Measurements from ENCODE around the gene SESTD1. TPM values are rescaled to one million over a fixed set of nuclear protein-coding genes. Genes with fewer than 3 reads are reported as not detected.
"Not testable (repeated sequence)": the region's sequence is repeated elsewhere in the genome, so short reads cannot be mapped to it uniquely, and the experiment has no call there.

SESTD1 gene
- polyA plus RNA-seq, 2 of the 4 experiments (the other 2 are of a cell fraction): 12.6 to 26.0 TPM

DNA sequence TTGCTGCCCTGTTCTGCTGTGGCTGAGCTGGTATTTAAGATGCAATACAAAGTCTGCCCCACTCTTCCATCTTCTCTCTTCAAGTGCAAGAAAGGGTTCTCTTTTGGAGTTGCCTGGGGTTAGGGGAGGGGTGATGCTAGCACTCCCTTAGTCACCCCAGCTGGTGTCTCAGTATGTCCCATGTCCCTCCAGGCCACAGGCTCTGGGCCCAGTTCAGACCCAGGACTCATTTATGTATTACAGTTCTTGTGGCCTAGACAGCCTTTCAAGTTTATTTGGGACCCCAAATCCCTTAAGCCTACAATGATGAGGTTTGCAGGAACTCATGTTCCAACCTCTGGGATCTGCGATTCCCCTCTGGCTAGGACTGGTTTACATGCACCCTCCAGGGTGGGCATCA, 167.5 kb downstream of the SESTD1 start (continued):
- TF ChIP-seq RCOR1 (IDR thresholded peaks at IDR 0.05; ENCODE audit: low read depth, low read length) (no peak), ZC3H11A (IDR thresholded peaks at IDR 0.05) (no peak), HOXA7 (CRISPR knock-in tag; IDR thresholded peaks at IDR 0.05) (no peak), SREBF2 (IDR thresholded peaks at IDR 0.05) (no peak), FOXS1 (CRISPR knock-in tag; IDR thresholded peaks at IDR 0.05) (no peak), RFX5 (IDR thresholded peaks at IDR 0.05) (no peak), NFE2L2 (conservative IDR thresholded peaks at IDR 0.05; ENCODE audit: low read length) (no peak), EHF (CRISPR knock-in tag; IDR thresholded peaks at IDR 0.05) (no peak)
- TF ChIP-seq, protein P1, sequence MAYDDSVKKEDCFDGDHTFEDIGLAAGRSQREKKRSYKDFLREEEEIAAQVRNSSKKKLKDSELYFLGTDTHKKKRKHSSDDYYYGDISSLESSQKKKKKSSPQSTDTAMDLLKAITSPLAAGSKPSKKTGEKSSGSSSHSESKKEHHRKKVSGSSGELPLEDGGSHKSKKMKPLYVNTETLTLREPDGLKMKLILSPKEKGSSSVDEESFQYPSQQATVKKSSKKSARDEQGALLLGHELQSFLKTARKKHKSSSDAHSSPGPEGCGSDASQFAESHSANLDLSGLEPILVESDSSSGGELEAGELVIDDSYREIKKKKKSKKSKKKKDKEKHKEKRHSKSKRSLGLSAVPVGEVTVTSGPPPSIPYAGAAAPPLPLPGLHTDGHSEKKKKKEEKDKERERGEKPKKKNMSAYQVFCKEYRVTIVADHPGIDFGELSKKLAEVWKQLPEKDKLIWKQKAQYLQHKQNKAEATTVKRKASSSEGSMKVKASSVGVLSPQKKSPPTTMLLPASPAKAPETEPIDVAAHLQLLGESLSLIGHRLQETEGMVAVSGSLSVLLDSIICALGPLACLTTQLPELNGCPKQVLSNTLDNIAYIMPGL (CRISPR knock-in tag; IDR thresholded peaks at IDR 0.05; ENCODE audit: borderline replicate concordance): no peak

DNA sequence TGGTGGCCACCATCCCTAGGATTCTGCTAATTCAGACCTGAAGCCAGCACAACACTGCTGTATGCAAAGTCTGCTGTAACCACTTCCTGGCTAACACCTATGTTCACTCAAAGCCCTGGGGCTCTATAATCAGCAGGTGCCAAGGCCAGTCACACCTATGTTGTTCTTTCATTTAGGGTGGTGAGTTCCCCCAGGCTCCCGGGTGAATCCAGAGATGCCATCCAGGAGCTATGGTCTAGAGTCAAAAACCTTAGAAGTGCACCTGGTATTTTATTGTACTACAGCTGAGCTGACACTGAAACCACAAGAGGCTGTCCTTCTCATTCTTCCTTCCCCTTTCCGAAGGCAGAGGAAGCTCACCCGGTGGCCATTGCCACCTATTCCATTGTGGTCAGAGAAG, 168.5 kb downstream of the SESTD1 start:
- 90% methylated on average over 3 of the region's 3 CpGs for WGBS (ENCODE audit: missing lambda C conversion rate)
- no peaks in the 10 kb centered on the region for H3K4me1 ChIP-seq
- ChIA-PET CTCF (no interaction called here), POLR2A (no interaction called here)
- ATAC-seq: no peak
- TF ChIP-seq RFX5 (IDR thresholded peaks at IDR 0.05): no peak
- TF ChIP-seq MYC (IDR thresholded peaks at IDR 0.05; ENCODE audit: borderline replicate concordance, low read length): no peak
- TF ChIP-seq ZFP36 (IDR thresholded peaks at IDR 0.05; ENCODE audit: borderline replicate concordance, partially characterized antibody): no peak
- TF ChIP-seq, protein P2, sequence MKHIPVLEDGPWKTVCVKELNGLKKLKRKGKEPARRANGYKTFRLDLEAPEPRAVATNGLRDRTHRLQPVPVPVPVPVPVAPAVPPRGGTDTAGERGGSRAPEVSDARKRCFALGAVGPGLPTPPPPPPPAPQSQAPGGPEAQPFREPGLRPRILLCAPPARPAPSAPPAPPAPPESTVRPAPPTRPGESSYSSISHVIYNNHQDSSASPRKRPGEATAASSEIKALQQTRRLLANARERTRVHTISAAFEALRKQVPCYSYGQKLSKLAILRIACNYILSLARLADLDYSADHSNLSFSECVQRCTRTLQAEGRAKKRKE (CRISPR knock-in tag; IDR thresholded peaks at IDR 0.05; ENCODE audit: low read depth): no peak
- TF ChIP-seq, protein P3, sequence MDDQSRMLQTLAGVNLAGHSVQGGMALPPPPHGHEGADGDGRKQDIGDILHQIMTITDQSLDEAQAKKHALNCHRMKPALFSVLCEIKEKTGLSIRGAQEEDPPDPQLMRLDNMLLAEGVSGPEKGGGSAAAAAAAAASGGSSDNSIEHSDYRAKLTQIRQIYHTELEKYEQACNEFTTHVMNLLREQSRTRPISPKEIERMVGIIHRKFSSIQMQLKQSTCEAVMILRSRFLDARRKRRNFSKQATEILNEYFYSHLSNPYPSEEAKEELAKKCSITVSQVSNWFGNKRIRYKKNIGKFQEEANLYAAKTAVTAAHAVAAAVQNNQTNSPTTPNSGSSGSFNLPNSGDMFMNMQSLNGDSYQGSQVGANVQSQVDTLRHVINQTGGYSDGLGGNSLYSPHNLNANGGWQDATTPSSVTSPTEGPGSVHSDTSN (IDR thresholded peaks at IDR 0.05): no peak
- TF ChIP-seq HDAC2 (IDR thresholded peaks at IDR 0.05): no peak
- TF ChIP-seq, protein P4, sequence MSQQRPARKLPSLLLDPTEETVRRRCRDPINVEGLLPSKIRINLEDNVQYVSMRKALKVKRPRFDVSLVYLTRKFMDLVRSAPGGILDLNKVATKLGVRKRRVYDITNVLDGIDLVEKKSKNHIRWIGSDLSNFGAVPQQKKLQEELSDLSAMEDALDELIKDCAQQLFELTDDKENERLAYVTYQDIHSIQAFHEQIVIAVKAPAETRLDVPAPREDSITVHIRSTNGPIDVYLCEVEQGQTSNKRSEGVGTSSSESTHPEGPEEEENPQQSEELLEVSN (IDR thresholded peaks at IDR 0.05; ENCODE audit: borderline replicate concordance, low read depth): no peak
- TF ChIP-seq TFCP2L1 (CRISPR knock-in tag; IDR thresholded peaks at IDR 0.05): no peak
- no peak for TF ChIP-seq BHLHE40 (IDR thresholded peaks at IDR 0.05; ENCODE audit: low read depth, low read length)
- no peak for TF ChIP-seq KDM1A (IDR thresholded peaks at IDR 0.05; ENCODE audit: low read depth)
- TF ChIP-seq, protein P5, sequence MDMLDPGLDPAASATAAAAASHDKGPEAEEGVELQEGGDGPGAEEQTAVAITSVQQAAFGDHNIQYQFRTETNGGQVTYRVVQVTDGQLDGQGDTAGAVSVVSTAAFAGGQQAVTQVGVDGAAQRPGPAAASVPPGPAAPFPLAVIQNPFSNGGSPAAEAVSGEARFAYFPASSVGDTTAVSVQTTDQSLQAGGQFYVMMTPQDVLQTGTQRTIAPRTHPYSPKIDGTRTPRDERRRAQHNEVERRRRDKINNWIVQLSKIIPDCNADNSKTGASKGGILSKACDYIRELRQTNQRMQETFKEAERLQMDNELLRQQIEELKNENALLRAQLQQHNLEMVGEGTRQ (IDR thresholded peaks at IDR 0.05): no peak
- TF ChIP-seq RARB (CRISPR knock-in tag; IDR thresholded peaks at IDR 0.05): no peak
- TF ChIP-seq EHF (CRISPR knock-in tag; IDR thresholded peaks at IDR 0.05): no peak
- TF ChIP-seq MAZ (IDR thresholded peaks at IDR 0.05; ENCODE audit: borderline replicate concordance, low read depth, low read length): no peak
- no peak for TF ChIP-seq TP53 (CRISPR knock-in tag; IDR thresholded peaks at IDR 0.05)
- no peak for TF ChIP-seq CBX2 (IDR thresholded peaks at IDR 0.05; ENCODE audit: borderline replicate concordance, low read depth)
- TF ChIP-seq, protein P1 (CRISPR knock-in tag; IDR thresholded peaks at IDR 0.05; ENCODE audit: borderline replicate concordance): no peak
- H3K4me3 ChIP-seq: no peak overlapping the region
- no peak for DNase-seq (ENCODE audit: low read depth in 1 of 2, low spot score in 1 of 2)
- H3K27ac ChIP-seq: no peak overlapping the region; a peak in 1 of 6 replicates
- no peak overlapping the region for H3K4me2 ChIP-seq
- no peaks in the 10 kb centered on the region for H3K9me3 ChIP-seq
- FAIRE-seq: no peak

DNA sequence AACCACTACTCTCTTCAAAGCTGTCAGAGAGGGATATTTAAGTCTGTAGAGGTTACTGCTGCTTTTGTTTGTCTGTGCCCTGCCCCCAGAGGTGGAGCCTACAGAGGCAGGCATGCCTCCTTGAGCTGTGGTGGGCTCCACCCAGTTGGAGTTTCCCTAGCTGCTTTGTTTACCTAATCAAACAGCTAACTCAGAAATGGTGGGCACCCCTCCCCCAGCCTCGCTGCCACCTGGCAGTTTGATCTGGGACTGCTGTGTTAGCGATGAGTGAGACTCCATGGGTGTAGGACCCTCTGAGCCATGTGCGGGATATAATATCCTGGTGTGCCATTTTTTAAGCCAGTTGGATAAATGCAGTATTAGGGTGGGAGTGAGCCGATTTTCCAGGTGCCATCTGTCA, 171.7 kb downstream of the SESTD1 start:
- DNase-seq (ENCODE audit: low read depth in 1 of 2, low spot score in 1 of 2); ATAC-seq; POLR2A ChIA-PET; H3K4me3 ChIP-seq; H3K9me3 ChIP-seq; H3K4me1 ChIP-seq; CTCF ChIA-PET; H3K27ac ChIP-seq; FAIRE-seq: not testable (repeated sequence)
- 43% methylated on average over 4 of the region's 4 CpGs for WGBS (ENCODE audit: missing lambda C conversion rate)
- H3K4me2 ChIP-seq: 0 out of 3 replicates have a peak overlapping the region, but pooled peaks have one; percentile 28
